GM19099 (cell line): ENCODE measurements around the gene NPPA.

Source experiments
- POLR2A ChIP-seq: IDR thresholded peaks from 3 replicates; pipeline ENCODE4 v1.6.1; 2011; ENCODE audit warnings: low read depth; ENCODE audit not compliant: insufficient read length; ENCODE audit errors: extremely low read depth

The NPPA gene

DNA sequence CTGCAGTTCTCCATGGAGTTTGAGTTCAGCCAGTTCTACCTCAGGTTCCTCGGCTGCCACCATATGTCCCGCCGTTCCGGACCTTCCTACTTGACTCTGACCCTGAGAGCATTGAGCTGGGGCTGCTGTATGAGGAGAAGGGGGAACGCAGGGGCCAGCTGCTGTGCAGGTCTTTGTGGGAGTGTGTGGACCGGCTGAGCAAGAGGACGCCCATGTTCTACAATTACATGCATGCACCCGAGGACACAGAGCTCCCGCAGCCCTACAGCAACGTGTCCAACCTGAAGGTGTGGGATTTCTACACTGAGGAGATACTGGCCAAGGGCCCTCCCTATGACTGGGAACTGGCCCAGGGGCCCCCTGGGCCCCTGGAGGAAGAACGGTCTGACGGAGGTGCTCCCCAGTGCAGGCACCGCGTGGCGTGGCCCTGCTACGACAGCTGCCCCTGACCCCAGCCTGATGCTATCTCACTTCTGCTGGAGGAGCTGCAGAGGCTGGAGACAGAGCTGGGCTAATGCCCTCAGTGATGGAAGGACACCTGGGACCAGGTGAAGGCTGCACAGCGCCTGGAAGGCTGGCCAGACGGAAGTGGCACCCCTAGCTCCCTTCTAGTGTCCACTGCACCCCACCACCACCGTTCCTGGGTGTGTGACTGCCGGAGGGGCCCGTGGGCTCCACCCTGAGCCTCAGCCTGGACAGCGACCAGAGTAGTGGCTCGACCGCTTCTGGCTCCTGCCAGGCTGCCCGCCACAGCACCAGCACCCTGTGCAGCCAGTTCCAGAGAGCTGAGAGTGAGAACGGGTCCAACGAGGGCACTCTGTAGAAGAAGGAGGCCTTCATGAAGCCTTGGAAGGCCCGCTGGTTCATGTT lies 32.0 kb upstream of the NPPA start:
- TF ChIP-seq POLR2A, result no peak

- TF ChIP-seq POLR2A, result no peak
Measured at GRCh38 chr1:11878891-11879190, 31.3 kb upstream of the NPPA start.

- TF ChIP-seq POLR2A, result no peak
Measured at GRCh38 chr1:11878081-11878890, 30.7 kb upstream of the NPPA start.

GRCh38 chr1:11877074-11877473 lies 29.5 kb upstream of the NPPA start:
- no peak for TF ChIP-seq POLR2A

- TF ChIP-seq POLR2A, result no peak
Measured at GRCh38 chr1:11875094-11875493, 27.5 kb upstream of the NPPA start.

DNA sequence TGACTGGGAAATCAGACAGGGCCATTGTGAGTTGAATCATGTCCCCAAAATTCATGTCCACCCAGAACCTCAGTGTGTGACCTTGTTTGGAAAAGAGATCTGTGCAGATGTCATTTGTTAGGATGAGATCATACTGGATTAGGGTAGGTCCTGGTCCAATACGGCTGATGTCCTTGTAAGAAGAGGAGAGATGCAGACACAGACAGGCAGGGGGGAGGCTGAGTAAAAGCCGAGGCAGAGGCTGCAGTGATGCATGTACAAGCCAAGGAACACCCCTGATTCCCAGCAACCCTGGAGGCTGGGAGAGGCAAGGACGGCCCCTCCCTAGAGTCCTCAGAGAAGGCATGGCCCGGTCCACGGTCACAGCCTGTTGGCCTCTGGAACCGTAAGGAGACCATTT lies 27.0 kb upstream of the NPPA start:
- TF ChIP-seq POLR2A, result no peak

DNA sequence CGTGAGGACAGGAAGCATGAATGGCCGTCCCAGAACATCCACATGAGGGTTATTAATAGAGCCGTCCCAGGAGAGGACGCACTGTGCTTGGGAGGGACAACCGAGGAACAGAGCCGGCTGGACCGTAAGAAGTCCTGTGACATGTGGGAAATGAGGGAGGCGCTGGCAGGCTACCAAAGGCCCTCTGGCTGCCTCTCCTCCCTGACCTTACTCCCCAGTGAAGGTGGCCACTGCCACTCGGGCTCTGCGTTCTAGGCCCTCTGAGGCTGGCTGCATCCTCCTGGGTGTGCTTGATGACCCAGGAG lies 26.6 kb upstream of the NPPA start:
- TF ChIP-seq POLR2A, result no peak

GRCh38 chr1:11873395-11874257 lies 26.0 kb upstream of the NPPA start:
- TF ChIP-seq POLR2A, result no peak

- no peak for TF ChIP-seq POLR2A
Measured at GRCh38 chr1:11872545-11872944, 25.0 kb upstream of the NPPA start.

GRCh38 chr1:11869650-11870207 lies 22.1 kb upstream of the NPPA start:
- no peak for TF ChIP-seq POLR2A

- TF ChIP-seq POLR2A, result no peak
Measured at GRCh38 chr1:11869104-11869503, 21.5 kb upstream of the NPPA start.

DNA sequence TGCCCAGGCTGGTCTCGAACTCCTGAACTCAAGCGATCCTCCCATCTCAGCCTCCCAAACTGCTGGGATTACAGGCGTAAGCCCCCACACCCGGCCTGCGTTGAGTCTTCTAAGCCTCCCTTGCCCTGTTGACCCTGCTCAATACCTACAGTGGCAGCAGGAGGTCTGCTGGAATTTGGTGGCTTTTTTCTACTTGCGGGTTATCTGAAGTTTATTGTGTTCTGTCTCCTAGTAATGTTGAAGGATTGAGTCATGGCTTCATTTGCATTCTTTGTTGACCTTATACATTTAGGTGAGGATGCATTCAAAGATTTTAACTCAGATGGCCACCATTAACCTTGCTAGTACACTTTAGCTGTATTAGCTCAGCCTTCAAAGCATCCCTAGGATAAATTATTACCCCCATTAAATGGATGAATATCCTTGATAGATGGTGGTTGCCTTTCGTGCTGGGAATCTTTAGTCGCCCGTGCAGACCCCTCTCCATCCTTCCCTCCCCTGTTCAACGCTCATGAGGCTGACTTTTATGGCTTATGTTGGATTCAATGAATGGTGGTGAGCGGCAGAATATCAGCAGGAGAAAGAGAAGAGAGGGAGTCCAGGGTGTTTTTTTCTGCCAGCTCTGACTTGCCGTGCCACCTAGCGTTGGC lies 20.9 kb upstream of the NPPA start:
- no peak for TF ChIP-seq POLR2A

DNA sequence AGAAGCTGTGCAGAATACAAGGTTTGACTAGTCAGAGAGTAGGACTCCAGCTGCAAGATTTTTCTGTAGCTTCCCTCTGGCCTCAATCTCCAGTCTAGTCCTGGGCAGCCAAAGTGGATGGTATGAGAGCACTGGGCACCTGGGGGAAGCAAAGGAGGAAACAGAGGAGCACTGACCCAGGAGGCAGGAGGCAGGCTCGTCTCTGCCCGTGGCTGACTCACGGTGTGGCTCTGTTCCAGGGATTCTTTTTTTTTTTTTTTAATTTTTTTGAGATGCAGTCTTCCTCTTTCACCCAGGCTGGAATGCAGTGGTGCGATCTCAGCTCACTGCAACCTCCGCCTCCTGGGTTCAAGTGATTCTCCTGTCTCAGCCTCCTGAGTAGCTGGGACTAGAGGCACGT lies 15.3 kb upstream of the NPPA start:
- TF ChIP-seq POLR2A, result no peak

DNA sequence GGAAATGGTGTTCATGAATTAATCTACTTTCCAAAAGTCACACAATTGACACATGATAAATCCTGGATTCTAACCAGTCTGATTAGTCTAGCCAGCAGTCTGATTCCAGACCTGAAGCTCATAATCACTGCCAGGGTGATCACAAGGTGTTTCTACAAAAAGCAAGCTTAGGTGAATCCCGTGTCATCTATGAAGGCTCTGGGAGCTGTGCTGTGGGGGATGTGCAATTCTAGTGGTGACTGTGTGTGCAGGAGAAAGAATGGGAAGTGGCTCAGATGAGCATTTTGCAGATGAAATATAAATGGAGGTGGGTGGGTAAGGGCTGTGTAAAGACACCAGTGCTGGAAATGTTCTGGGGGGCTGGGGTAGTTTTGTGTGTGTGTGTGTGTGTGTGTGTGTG lies 13.0 kb upstream of the NPPA start:
- no peak for TF ChIP-seq POLR2A

DNA sequence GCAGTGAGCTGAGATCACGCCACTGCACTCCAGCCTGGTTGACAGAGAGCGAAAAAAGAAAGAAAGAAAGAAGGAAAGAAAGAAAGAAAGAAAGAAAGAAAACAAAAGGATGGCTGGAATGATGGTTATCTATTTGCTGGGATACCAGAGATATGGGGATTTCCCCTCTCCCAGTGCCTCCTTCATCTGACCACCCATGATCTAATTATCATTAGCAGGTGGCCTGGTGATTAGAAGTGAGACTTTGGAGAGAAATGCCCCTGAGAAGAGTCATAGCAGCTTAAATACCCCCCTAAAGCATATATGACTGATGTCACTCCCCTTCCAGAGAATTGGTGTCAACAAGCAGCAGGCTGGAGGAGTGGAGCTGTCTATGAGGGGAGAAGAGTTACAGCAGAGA lies 12.5 kb upstream of the NPPA start:
- TF ChIP-seq POLR2A, result no peak
